Measurements from ENCODE around the gene INPP4B. TPM values are rescaled to one million over a fixed set of nuclear protein-coding genes. Genes with fewer than 3 reads are reported as not detected.

The INPP4B gene
- total RNA-seq, 2 experiments from 2014 or later, result not detected

DNA sequence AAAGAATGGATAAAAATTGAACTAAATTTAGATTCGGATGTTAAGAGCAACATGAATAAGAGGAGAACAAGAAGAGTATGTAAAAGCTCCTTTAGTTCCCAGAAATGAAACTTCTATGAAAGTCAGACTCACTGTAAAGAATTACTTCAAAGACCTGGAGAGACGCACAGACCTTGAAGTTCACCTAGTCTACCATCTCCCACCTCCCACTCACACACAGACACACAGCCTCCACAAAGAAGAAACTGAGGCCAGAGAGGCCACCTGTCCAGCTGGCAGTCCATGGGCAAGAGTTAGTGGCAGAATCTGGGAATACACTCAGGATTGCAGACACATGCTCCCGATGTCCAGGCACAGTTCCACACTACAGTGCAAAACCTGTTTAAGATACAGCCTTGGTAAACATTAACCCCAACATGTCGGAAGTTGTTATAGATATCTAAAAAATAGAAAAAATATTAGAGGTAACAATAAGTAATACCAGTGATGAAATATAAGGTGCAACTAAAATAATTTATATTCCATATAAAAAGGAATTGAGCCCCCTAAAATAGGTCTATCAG, 288.8 kb downstream of the INPP4B start:
- intact Hi-C loops (cut with micrococcal nuclease; ENCODE audit: unreplicated experiment), result no loop called here
- no peak overlapping the region for H3K4me2 ChIP-seq (ENCODE audit: low read length)
- no peaks in the 10 kb centered on the region for H3K36me3 ChIP-seq (ENCODE audit: insufficient read depth, low read length)
- no peak overlapping the region for H3K27ac ChIP-seq (ENCODE audit: low read depth, low read length, poor library complexity, severe bottlenecking)
- no peaks in the 10 kb centered on the region for H3K79me2 ChIP-seq (ENCODE audit: insufficient read depth, low read depth, low read length)
- CTCF ChIA-PET (ENCODE audit: unreplicated experiment), result no interaction called here
- no peak overlapping the region for H2AFZ ChIP-seq (ENCODE audit: low read length)
- no TSS peak for BruUV-seq (replicated peaks)
- POLR2A ChIA-PET, result interaction anchor here (0.6 kb wide), 1 partner anchor 53 kb away, joined by 3 read pairs; no protein-coding TSS in a partner anchor
- DNase-seq (ENCODE audit: low spot score), result no peak
- no peaks in the 10 kb centered on the region for H3K9me3 ChIP-seq (ENCODE audit: low read length)
- no peaks in the 10 kb centered on the region for H4K20me1 ChIP-seq (ENCODE audit: insufficient read depth, low read length)
- no peaks in the 10 kb centered on the region for H3K4me1 ChIP-seq (ENCODE audit: insufficient read depth, low read length, poor library complexity, severe bottlenecking)
- TF ChIP-seq EZH2phosphoT487 (IDR thresholded peaks at IDR 0.05; ENCODE audit: borderline replicate concordance, low read depth, low read length), result no peak
- TF ChIP-seq, protein P1, sequence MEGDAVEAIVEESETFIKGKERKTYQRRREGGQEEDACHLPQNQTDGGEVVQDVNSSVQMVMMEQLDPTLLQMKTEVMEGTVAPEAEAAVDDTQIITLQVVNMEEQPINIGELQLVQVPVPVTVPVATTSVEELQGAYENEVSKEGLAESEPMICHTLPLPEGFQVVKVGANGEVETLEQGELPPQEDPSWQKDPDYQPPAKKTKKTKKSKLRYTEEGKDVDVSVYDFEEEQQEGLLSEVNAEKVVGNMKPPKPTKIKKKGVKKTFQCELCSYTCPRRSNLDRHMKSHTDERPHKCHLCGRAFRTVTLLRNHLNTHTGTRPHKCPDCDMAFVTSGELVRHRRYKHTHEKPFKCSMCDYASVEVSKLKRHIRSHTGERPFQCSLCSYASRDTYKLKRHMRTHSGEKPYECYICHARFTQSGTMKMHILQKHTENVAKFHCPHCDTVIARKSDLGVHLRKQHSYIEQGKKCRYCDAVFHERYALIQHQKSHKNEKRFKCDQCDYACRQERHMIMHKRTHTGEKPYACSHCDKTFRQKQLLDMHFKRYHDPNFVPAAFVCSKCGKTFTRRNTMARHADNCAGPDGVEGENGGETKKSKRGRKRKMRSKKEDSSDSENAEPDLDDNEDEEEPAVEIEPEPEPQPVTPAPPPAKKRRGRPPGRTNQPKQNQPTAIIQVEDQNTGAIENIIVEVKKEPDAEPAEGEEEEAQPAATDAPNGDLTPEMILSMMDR (conservative IDR thresholded peaks at IDR 0.05; ENCODE audit: low read length), result no peak
- H3K4me3 ChIP-seq (ENCODE audit: low read depth, low read length, poor library complexity, severe bottlenecking), result no peak overlapping the region
- no peaks in the 10 kb centered on the region for H3K9me2 ChIP-seq (ENCODE audit: insufficient read depth, low read length)

DNA sequence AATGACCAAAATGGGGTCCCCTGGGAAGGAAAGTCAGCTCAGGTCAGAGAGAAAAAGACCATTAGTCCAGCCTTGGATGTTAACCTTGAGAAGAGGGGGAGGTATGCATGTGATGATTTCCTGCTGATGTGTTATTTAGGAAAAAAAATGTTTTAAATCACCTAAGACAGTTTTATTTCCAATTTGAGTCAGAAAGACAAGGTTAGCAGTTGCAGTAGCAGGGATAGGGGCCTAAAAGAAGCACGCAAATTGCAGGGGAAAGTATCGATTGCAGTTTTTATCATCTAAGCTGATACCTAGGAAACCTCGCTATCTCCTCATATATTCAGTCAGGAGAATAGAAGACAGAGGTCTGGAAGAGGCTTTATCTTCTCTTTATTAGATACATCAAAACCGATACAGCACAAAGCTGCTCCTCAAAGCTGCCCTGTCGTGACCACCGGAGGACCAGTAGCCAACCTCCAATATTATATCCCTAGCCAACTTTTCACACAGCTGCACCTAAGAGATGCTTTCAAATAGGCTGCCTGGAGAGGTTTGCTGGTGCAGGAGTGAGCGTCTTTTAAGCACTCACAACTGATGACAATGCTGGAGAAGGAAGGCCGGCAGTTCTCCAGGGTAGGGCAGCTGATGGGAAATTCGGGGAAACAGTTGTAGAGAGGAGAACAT, 289.4 kb downstream of the INPP4B start:
- Histone ChIP-seq H3K36me3 (ENCODE audit: insufficient read depth, low read length) (no peaks in the 10 kb centered on the region), H3K4me1 (ENCODE audit: insufficient read depth, low read length, poor library complexity, severe bottlenecking) (no peaks in the 10 kb centered on the region), H3K27ac (ENCODE audit: low read depth, low read length, poor library complexity, severe bottlenecking) (no peak overlapping the region), H3K9me3 (ENCODE audit: low read length) (no peaks in the 10 kb centered on the region), H3K4me3 (ENCODE audit: low read depth, low read length, poor library complexity, severe bottlenecking) (no peak overlapping the region), H3K79me2 (ENCODE audit: insufficient read depth, low read depth, low read length) (no peaks in the 10 kb centered on the region), H3K4me2 (ENCODE audit: low read length) (no peak overlapping the region), H3K9me2 (ENCODE audit: insufficient read depth, low read length) (no peaks in the 10 kb centered on the region), H4K20me1 (ENCODE audit: insufficient read depth, low read length) (no peaks in the 10 kb centered on the region), H2AFZ (ENCODE audit: low read length) (no peak overlapping the region)
- intact Hi-C loops (cut with micrococcal nuclease; ENCODE audit: unreplicated experiment), result no loop called here
- DNase-seq (ENCODE audit: low spot score), result no peak
- TF ChIP-seq, protein P1 (conservative IDR thresholded peaks at IDR 0.05; ENCODE audit: low read length), result no peak
- TF ChIP-seq EZH2phosphoT487 (IDR thresholded peaks at IDR 0.05; ENCODE audit: borderline replicate concordance, low read depth, low read length), result no peak
- BruUV-seq (replicated peaks), result no TSS peak
- POLR2A ChIA-PET, result no interaction called here
- CTCF ChIA-PET (ENCODE audit: unreplicated experiment), result no interaction called here

DNA sequence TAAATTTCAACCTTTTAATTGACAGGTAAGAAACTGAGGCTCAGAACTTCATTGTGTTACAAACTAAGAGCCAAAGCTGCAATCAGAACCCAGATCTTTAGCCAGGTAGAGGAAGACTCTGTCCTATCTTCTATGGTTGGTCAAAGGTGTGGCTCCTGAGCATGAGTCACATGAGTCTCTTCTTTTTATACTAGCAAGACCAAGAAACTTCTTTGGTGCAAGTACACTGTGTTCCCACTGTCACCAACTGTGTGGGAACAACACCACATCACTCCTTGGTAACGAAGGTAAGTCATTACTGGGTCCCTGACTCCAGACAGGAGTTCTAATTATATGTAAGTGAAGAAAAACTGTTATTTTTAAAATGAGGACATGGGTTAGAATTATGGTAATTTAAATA, 290.1 kb downstream of the INPP4B start:
- H3K4me1 ChIP-seq (ENCODE audit: insufficient read depth, low read length, poor library complexity, severe bottlenecking), result no peaks in the 10 kb centered on the region
- no peaks in the 10 kb centered on the region for H3K9me2 ChIP-seq (ENCODE audit: insufficient read depth, low read length)
- H3K4me3 ChIP-seq (ENCODE audit: low read depth, low read length, poor library complexity, severe bottlenecking), result no peak overlapping the region
- ChIA-PET POLR2A (no interaction called here), CTCF (ENCODE audit: unreplicated experiment) (no interaction called here)
- H3K9me3 ChIP-seq (ENCODE audit: low read length), result no peaks in the 10 kb centered on the region
- no peak overlapping the region for H2AFZ ChIP-seq (ENCODE audit: low read length)
- TF ChIP-seq, protein P1 (conservative IDR thresholded peaks at IDR 0.05; ENCODE audit: low read length), result no peak
- no peak for TF ChIP-seq EZH2phosphoT487 (IDR thresholded peaks at IDR 0.05; ENCODE audit: borderline replicate concordance, low read depth, low read length)
- intact Hi-C loops (cut with micrococcal nuclease; ENCODE audit: unreplicated experiment), result no loop called here
- no peak for DNase-seq (ENCODE audit: low spot score)
- H3K79me2 ChIP-seq (ENCODE audit: insufficient read depth, low read depth, low read length), result no peaks in the 10 kb centered on the region
- no TSS peak for BruUV-seq (replicated peaks)
- H4K20me1 ChIP-seq (ENCODE audit: insufficient read depth, low read length), result no peaks in the 10 kb centered on the region
- H3K27ac ChIP-seq (ENCODE audit: low read depth, low read length, poor library complexity, severe bottlenecking), result no peak overlapping the region
- no peaks in the 10 kb centered on the region for H3K36me3 ChIP-seq (ENCODE audit: insufficient read depth, low read length)
- H3K4me2 ChIP-seq (ENCODE audit: low read length), result no peak overlapping the region
